GM19099 (cell line): Measurements from ENCODE around the gene SH2D4B.
A peak's percentile ranks its signal among the peaks of the same experiment; 100 is the strongest.

ENCODE experiments used
- POLR2A ChIP-seq: IDR thresholded peaks from 3 replicates; pipeline ENCODE4 v1.6.1; 2011; ENCODE audit warnings: low read depth; ENCODE audit not compliant: insufficient read length; ENCODE audit errors: extremely low read depth

Gene SH2D4B

GRCh38 chr10:80529604-80530003, 8.1 kb upstream of the SH2D4B start:
- TF ChIP-seq POLR2A: no peak

- TF ChIP-seq POLR2A: no peak
These were observed 7.5 kb upstream of the SH2D4B start for GRCh38 chr10:80530251-80530650.

- TF ChIP-seq POLR2A: no peak
These were observed 6.9 kb upstream of the SH2D4B start for GRCh38 chr10:80530816-80531215.

DNA sequence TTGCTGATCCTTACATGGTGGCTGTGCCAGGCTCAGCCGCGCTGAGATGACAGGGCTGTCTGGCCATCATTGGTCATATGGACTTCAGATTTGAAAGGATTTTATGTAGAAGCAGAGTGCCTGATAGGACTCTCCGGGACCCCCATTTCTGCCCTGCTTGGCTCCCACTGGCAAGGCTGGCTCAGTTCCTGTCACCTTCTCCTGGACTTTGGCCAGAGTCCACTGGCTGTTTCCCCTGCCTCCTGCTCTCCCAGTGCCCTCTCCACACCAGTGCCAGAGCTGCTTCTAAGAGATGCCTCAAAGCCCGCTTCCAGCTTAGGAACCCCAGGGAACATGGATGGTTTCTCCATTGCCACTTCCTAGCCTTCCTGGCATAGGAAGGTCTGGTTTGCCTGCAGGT, 5.1 kb upstream of the SH2D4B start:
- TF ChIP-seq POLR2A: no peak

DNA sequence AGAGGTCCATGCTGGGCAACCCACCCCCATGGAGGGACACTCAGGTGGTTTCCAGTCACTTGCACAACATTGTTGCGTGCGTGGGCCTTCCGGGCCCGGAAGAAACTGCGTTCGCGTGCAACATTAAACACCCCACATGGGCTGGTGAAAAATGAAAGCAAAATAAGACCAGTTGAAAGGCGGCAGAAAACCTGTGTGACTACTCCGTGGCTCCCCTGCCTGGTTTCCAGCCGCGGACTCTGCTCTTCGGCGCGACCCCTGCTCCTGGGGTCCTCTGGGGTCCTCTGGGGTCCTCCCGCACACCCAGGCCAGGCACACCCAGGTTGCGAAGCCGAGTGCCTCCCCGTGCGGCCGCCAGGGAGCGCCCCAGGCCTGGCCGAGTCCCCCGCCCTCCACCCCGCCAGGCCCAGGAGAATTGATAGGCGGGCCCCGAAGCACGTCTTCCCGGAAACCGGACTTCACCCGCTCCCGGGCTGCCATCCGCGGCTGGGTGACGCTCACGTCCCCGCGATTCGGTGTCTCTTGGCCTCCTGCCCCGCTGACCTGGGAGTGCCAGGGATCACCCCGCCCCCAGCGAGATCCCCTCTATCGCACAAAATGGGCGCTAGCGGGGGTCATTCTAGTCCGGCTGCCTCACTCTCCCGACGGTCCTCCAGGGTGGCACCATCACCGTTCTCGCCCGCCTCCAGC, 1.9 kb upstream of the SH2D4B start:
- TF ChIP-seq POLR2A: peak; percentile 78

GRCh38 chr10:80536361-80536835, 1.3 kb upstream of the SH2D4B start:
- TF ChIP-seq POLR2A: no peak

- no peak for TF ChIP-seq POLR2A
These were observed 491 bp upstream of the SH2D4B start for GRCh38 chr10:80537086-80537735.

DNA sequence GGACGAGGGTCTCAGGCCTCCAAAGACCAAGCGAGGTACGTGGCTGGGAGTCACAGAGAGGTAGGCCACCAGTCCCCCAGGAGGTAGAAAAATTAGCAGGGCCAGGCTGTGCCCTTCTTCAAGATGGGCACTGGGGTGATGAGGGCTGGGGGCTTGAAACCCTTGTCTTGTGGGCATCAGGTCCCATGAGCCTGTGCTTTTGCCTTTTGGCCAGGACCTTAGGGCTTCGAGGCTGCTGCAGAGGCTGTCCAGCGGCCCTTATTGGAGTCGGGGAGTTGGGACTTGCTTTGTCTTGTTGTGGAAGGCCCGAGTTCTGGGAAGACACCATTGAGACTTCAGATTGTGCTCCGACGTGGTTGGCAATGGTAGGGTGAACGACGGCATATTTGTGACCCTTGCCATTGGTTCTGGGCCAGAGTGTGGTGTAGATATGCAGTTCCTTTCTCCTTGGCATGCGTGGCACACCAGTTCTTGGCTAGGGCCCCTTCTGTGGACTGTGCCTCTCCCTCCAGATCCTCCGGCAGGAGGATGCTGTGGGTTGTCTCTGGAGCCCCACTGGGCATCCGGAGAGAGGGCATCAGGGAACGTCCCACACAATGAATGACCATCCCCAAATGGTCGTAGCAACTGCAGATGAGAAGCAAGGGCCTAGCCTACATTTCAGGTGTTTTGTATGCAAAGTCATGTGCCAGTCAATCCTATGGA, 931 bp downstream of the SH2D4B start:
- TF ChIP-seq POLR2A: no peak

- TF ChIP-seq POLR2A: no peak
These were observed 1.8 kb downstream of the SH2D4B start for GRCh38 chr10:80539421-80540031.

- no peak for TF ChIP-seq POLR2A
These were observed 2.4 kb downstream of the SH2D4B start for GRCh38 chr10:80540136-80540535.

- TF ChIP-seq POLR2A: no peak
These were observed 2.9 kb downstream of the SH2D4B start for GRCh38 chr10:80540618-80540980.

- TF ChIP-seq POLR2A: no peak
These were observed 3.5 kb downstream of the SH2D4B start for GRCh38 chr10:80540981-80541750.

DNA sequence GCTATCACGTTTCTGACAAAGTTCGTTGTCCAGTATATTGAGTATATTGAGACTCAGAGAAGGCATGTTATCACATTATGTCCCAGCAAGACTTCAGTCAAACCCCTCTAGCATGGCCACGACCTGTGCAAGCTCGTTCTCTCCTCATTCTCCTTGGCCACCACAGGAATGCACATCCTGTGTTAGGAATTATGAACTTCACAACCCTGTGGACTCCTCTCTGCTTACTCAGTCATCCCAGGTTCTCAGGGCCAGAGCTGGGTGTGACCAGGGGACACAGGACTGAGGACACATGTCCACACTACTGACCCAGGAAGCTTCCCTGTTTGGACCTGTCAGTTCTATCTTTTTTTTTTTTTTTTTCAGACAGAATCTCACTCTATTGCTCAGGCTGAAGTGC, 4.4 kb downstream of the SH2D4B start:
- TF ChIP-seq POLR2A: no peak

GRCh38 chr10:80542652-80543318, 5.1 kb downstream of the SH2D4B start:
- TF ChIP-seq POLR2A: no peak
